K562 (cell line): ENCODE results near the gene HAT1. TPM values are rescaled to one million over a fixed set of nuclear protein-coding genes. Genes with fewer than 3 reads are reported as not detected.

Source experiments
- E2F5 ChIP-seq: sonication (generic); formaldehyde crosslinking; IDR thresholded peaks from 2 replicates; pipeline ENCODE4 v1.8.0; 2022; ENCODE audit warnings: mild to moderate bottlenecking, missing genetic modification reagents
- HINFP ChIP-seq: fragments of 450-650 bp; conservative IDR thresholded peaks from 2 replicates; pipeline ENCODE4 v1.6.1; 2016; ENCODE audit warnings: missing genetic modification characterization, low read depth, mild to moderate bottlenecking, control low read depth, missing compliant biosample characterization
- ID3 ChIP-seq, 2 experiments: fragments of 250-450 bp in 1 of 2; fragments of 450-650 bp in 1 of 2; sonication (Bioruptor Pico) in 1 of 2; IDR thresholded peaks; 2 replicates each; pipeline versions ENCODE4 v1.6.1 to v1.8.0; 2016 to 2021; ENCODE audit warnings: mild to moderate bottlenecking in 2 of 2, moderate library complexity in 2 of 2, missing compliant biosample characterization in 1 of 2, missing genetic modification characterization in 1 of 2
- MAX ChIP-seq: sonication (generic); formaldehyde crosslinking; IDR thresholded peaks from 2 replicates; pipeline ENCODE4 v1.9.0; 2022; ENCODE audit warnings: mild to moderate bottlenecking, missing genetic modification reagents
- NR2C2 ChIP-seq, 2 experiments: fragments of 200-800 bp in 1 of 2; sonication (Bioruptor generic) in 1 of 2; sonication (generic) in 1 of 2; formaldehyde crosslinking in 1 of 2; IDR thresholded peaks; 2 replicates each; pipeline versions ENCODE4 v1.6.1 to v1.8.0; 2016 to 2022; ENCODE audit warnings: mild to moderate bottlenecking in 1 of 2, missing compliant biosample characterization in 1 of 2, missing genetic modification characterization in 1 of 2, missing genetic modification reagents in 1 of 2
- NR3C1 ChIP-seq: sonication (generic); formaldehyde crosslinking; IDR thresholded peaks from 2 replicates; pipeline ENCODE4 v1.8.1; 2022; ENCODE audit warnings: missing genetic modification reagents
- PTRF ChIP-seq: fragments of 450-650 bp; IDR thresholded peaks from 2 replicates; pipeline ENCODE4 v1.6.1; 2016; ENCODE audit warnings: mild to moderate bottlenecking, missing genetic modification characterization, missing compliant biosample characterization
- RFX7 ChIP-seq: fragments of 250-450 bp; sonication (Bioruptor Pico); IDR thresholded peaks from 2 replicates; pipeline ENCODE4 v1.5.1; 2021; ENCODE audit warnings: mild to moderate bottlenecking
- SMARCA5 ChIP-seq: fragments of 450-650 bp; IDR thresholded peaks from 2 replicates; pipeline ENCODE4 v1.6.1; 2016
- SMARCC2 ChIP-seq: fragments of 450-650 bp; IDR thresholded peaks from 2 replicates; pipeline ENCODE4 v1.6.1; 2017; ENCODE audit warnings: antibody characterized with exemption, moderate library complexity, mild to moderate bottlenecking, low read depth
- THRA ChIP-seq: fragments of 450-650 bp; IDR thresholded peaks from 2 replicates; pipeline ENCODE4 v1.6.1; 2017; ENCODE audit warnings: mild to moderate bottlenecking, moderate library complexity
- UBTF ChIP-seq, 2 experiments: IDR thresholded peaks; 2 replicates each; pipeline ENCODE4 v1.6.1; 2012; ENCODE audit warnings: improper control_type of control experiment in 2 of 2, low read depth in 2 of 2, low read length in 2 of 2, borderline replicate concordance in 1 of 2
- ZNF175 ChIP-seq: fragments of 200-800 bp; sonication (Bioruptor generic); IDR thresholded peaks from 2 replicates; pipeline ENCODE4 v1.6.1; 2016; ENCODE audit warnings: low read depth, mild to moderate bottlenecking, missing genetic modification characterization, missing compliant biosample characterization
- ZNF282 ChIP-seq: sonication (generic); formaldehyde crosslinking; IDR thresholded peaks from 2 replicates; pipeline ENCODE4 v1.8.1; 2023; ENCODE audit warnings: missing genetic modification reagents
- ZNF398 ChIP-seq: fragments of 250-450 bp; sonication (Bioruptor Pico); IDR thresholded peaks from 2 replicates; pipeline ENCODE4 v1.8.0; 2021; ENCODE audit warnings: moderate library complexity, mild to moderate bottlenecking, inconsistent platforms
- ZZZ3 ChIP-seq: fragments of 450-650 bp; IDR thresholded peaks from 2 replicates; pipeline ENCODE4 v1.6.1; 2016; ENCODE audit warnings: antibody characterized with exemption, mild to moderate bottlenecking, moderate library complexity
- polyA plus RNA-seq, 8 experiments: library from polyadenylated mRNA; depleted of rRNA in 4 of 8; stranded (reverse) in 5 of 8; unstranded in 3 of 8; fragments of >200 nt; fragmentation: Nextera tagmentation in 2 of 8; fragmentation: Illumina TruSeq in 1 of 8; extraction: Ambion mirVana in 2 of 8; extraction: Trizol in 1 of 8; gene quantifications; 2 replicates each; pipeline versions ENCODE4 v1.2.1 to v1.2.3, GENCODE V29; 2011 to 2014; ENCODE audit warnings: inconsistent platforms in 1 of 8, missing spikeins in 1 of 8
- total RNA-seq, 7 experiments: library from RNA; depleted of rRNA in 6 of 7; stranded (reverse); fragments of >200 nt in 6 of 7; fragmentation: Illumina TruSeq in 2 of 7; extraction: Trizol in 2 of 7; gene quantifications; 2 replicates each; pipeline versions ENCODE4 v1.2.1 to v1.2.3, GENCODE V29; 2011 to 2021; ENCODE audit warnings: low replicate concordance in 1 of 7

HAT1 gene
- total and polyA plus RNA-seq, 9 of the 15 experiments (the other 6 are each of a cell fraction or from before 2014, with no cell fraction given): 125 to 384 (median 244) TPM

GRCh38 chr2:171922230-171923022 is at the start of gene HAT1 (continued):
- TF ChIP-seq E2F5 (CRISPR knock-in tag): no peak
- TF ChIP-seq ZNF175: no peak; the same call in 1 of the 2 replicates
- no peak for TF ChIP-seq ZNF282 (CRISPR knock-in tag)
- no peak for TF ChIP-seq PTRF
- no peak for TF ChIP-seq NR3C1 (CRISPR knock-in tag)
- TF ChIP-seq RFX7 (CRISPR knock-in tag): no peak
- peak; percentile 70; the same call in 1 of the 2 replicates for TF ChIP-seq ZZZ3
- no peak; the same call in 1 of the 2 replicates for TF ChIP-seq NR2C2 (CRISPR knock-in tag; IDR thresholded peaks at IDR 0.05)
- peak; percentile 59; the same call in 1 of the 2 replicates for TF ChIP-seq NR2C2 (tag; IDR thresholded peaks at IDR 0.05)
- no peak for TF ChIP-seq ID3 (CRISPR knock-in tag; IDR thresholded peaks at IDR 0.05)
- TF ChIP-seq ID3 (tag; IDR thresholded peaks at IDR 0.05): peak; percentile 52
- 0 out of 2 replicates have a peak, but pooled peaks have one; percentile 7 for TF ChIP-seq HINFP
- TF ChIP-seq SMARCA5: no peak
- TF ChIP-seq SMARCC2: no peak
- no peak; a peak in 1 of 4 replicates for TF ChIP-seq UBTF (IDR thresholded peaks at IDR 0.05; ENCODE audit: borderline replicate concordance in 1 of 2, low read depth in 2 of 2, low read length in 2 of 2)
- peak; percentile 53; the same call in 1 of the 2 replicates for TF ChIP-seq MAX (CRISPR knock-in tag)
- no peak for TF ChIP-seq ZNF398 (CRISPR knock-in tag)
- TF ChIP-seq THRA: no peak
